Measurements from ENCODE around the gene MICU1.

DNA sequence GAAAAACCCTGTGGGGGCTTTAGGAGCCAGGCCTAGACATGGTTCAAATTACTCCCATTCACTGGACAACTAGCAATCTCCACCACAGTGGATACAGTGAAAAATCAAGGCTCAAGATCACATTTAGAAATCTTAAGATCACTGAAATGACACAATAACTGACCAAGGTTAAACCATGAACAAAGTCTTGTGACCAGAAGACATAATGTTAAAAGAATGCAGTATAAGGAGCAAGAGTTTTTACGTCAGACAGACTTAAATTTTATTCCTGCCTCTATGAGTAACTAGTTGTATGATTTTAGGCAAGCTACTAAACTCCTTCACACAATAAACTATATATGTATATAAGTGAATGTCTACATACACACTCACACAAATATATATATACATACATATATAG is 68.5 kb downstream of the MICU1 start:
- no peak for TF ChIP-seq CTCF (IDR thresholded peaks at IDR 0.05)
- TF ChIP-seq TAF1 (IDR thresholded peaks at IDR 0.05; ENCODE audit: borderline replicate concordance, low read depth, low read length), result no peak
- no peak for TF ChIP-seq POLR2AphosphoS5 (IDR thresholded peaks at IDR 0.05; ENCODE audit: low read depth, low read length)
